ENCODE data around the gene RPL10A.

Gene RPL10A

GRCh38 chr6:35445691-35446090, 22.5 kb upstream of the RPL10A start:
- no peak for DNase-seq (ENCODE audit: low read depth)
- TF ChIP-seq CTCF (conservative IDR thresholded peaks at IDR 0.05; ENCODE audit: control insufficient read depth, insufficient read depth, low read depth, low read length) = no peak
- H3K4me3 ChIP-seq (ENCODE audit: control insufficient read depth, low read depth, low read length) = no peak overlapping the region

- no peak overlapping the region for H3K4me3 ChIP-seq (ENCODE audit: control insufficient read depth, low read depth, low read length)
- no peak for DNase-seq (ENCODE audit: low read depth)
- no peak for TF ChIP-seq CTCF (conservative IDR thresholded peaks at IDR 0.05; ENCODE audit: control insufficient read depth, insufficient read depth, low read depth, low read length)
These were observed 20.0 kb upstream of the RPL10A start for GRCh38 chr6:35448191-35448590.

- peak; percentile 71 for DNase-seq (ENCODE audit: low read depth)
- peak; percentile 79 for TF ChIP-seq CTCF (conservative IDR thresholded peaks at IDR 0.05; ENCODE audit: control insufficient read depth, insufficient read depth, low read depth, low read length)
- H3K4me3 ChIP-seq (ENCODE audit: control insufficient read depth, low read depth, low read length) = no peak overlapping the region
These were observed 18.8 kb upstream of the RPL10A start for GRCh38 chr6:35449287-35449881.

GRCh38 chr6:35451354-35452182, 16.6 kb upstream of the RPL10A start:
- H3K4me3 ChIP-seq (ENCODE audit: control insufficient read depth, low read depth, low read length) = peak overlapping the region; percentile 44
- no peak for TF ChIP-seq CTCF (conservative IDR thresholded peaks at IDR 0.05; ENCODE audit: control insufficient read depth, insufficient read depth, low read depth, low read length)
- DNase-seq (ENCODE audit: low read depth) = no peak

- TF ChIP-seq CTCF (conservative IDR thresholded peaks at IDR 0.05; ENCODE audit: control insufficient read depth, insufficient read depth, low read depth, low read length) = no peak
- DNase-seq (ENCODE audit: low read depth) = peak; percentile 85
- peak within 1 kb of the TSS; percentile 64 for H3K4me3 ChIP-seq (ENCODE audit: control insufficient read depth, low read depth, low read length)
These were observed 15.8 kb upstream of the RPL10A start, which contains the start of gene FANCE for GRCh38 chr6:35452183-35453090. FANCE (plus strand) TSS chr6:35452338; CDS start chr6:35452546, 208 bp downstream.

- peak overlapping the region; percentile 64 for H3K4me3 ChIP-seq (ENCODE audit: control insufficient read depth, low read depth, low read length)
- no peak for TF ChIP-seq CTCF (conservative IDR thresholded peaks at IDR 0.05; ENCODE audit: control insufficient read depth, insufficient read depth, low read depth, low read length)
- DNase-seq (ENCODE audit: low read depth) = no peak
These were observed 15.0 kb upstream of the RPL10A start for GRCh38 chr6:35453236-35453635.

All from fibroblast of mammary gland (primary cell).